ENCODE data around the gene FTO.

FTO gene

GRCh38 chr16:53905028-53905427 is 201.1 kb downstream of the FTO start:
- no peak for FAIRE-seq

- FAIRE-seq = peak; percentile 69
Measured at GRCh38 chr16:53908731-53909130, 204.8 kb downstream of the FTO start.

- FAIRE-seq = no peak
Measured at GRCh38 chr16:53910990-53911389, 207.0 kb downstream of the FTO start.

- no peak for FAIRE-seq
Measured at GRCh38 chr16:53911513-53911912, 207.6 kb downstream of the FTO start.

GRCh38 chr16:53912155-53912554 is 208.2 kb downstream of the FTO start:
- FAIRE-seq = no peak

GRCh38 chr16:53913099-53913870 is 209.3 kb downstream of the FTO start:
- no peak for FAIRE-seq

GRCh38 chr16:53913920-53914319 is 210.0 kb downstream of the FTO start:
- peak; percentile 33 for FAIRE-seq

DNA sequence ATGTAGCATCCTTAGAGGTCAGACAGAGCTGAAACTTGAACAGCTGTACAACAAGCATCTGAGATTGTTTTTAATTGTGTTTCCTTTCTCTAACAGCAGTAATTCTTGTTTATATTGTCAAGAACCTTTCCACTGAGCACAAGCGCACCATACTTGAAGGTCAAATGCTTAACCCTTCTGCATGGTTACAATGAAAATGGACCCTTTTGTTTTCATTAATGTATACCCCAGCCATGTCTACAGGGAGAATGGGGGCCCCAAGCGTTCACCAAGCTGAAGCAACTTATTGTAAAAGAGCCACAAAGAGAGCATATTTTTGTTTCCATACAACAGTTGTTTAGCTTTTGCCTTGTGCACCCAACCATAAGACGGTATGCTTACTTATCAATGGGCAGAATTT is 210.8 kb downstream of the FTO start:
- FAIRE-seq = no peak

GRCh38 chr16:53915452-53916160 is 211.7 kb downstream of the FTO start:
- FAIRE-seq = no peak

DNA sequence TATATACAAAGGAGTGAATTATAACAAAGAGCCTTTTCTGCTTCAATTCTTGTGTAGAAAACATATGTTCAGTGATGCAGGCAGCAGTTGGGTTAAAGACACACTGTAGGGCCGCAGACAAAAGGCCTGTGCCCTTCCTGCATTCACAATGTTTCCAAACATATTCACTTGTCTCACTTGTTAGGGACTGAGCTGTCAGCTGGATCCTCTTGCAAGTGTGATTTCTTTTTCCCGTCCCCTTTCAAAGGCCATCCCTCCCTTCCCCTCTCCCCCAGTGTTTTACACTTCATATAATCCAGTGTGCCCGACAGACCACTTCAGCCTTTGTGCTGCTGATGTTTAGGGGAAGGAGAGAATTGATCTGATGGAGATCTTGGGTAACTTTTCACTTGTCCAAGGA is 217.0 kb downstream of the FTO start:
- FAIRE-seq = no peak

- FAIRE-seq = no peak
Measured at GRCh38 chr16:53922067-53922806, 218.3 kb downstream of the FTO start.

GRCh38 chr16:53922807-53923571 is 219.0 kb downstream of the FTO start:
- no peak for FAIRE-seq

- no peak for FAIRE-seq
Measured at GRCh38 chr16:53924331-53925106, 220.6 kb downstream of the FTO start.

GRCh38 chr16:53925107-53925410 is 221.1 kb downstream of the FTO start:
- no peak for FAIRE-seq

- FAIRE-seq = no peak
Measured at GRCh38 chr16:53925526-53925925, 221.6 kb downstream of the FTO start.

GRCh38 chr16:53926209-53926608 is 222.3 kb downstream of the FTO start:
- no peak for FAIRE-seq

- no peak for FAIRE-seq
Measured at GRCh38 chr16:53932975-53933374, 229.0 kb downstream of the FTO start.

DNA sequence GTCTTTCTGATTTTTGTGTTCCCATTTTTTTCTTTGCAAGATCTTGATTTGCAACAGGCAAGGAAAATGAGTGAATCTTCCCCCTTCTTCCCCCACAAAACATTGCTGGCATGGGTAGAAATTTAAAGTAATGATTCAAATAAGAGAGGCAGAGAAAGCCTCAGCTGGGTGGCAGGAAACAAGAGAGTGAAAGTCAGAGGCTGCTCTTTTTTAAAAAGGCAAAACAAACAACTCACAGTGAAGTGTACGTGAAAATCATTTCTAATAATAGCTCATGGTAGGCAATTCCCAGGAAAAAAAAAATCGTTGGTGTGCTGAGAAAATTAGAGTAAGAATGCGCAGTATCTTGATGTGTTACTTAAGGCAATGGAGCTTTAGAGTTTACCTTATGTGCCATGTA is 229.5 kb downstream of the FTO start:
- FAIRE-seq = no peak

- no peak for FAIRE-seq
Measured at GRCh38 chr16:53936052-53936451, 232.1 kb downstream of the FTO start.

GRCh38 chr16:53936529-53936928 is 232.6 kb downstream of the FTO start:
- no peak for FAIRE-seq

- FAIRE-seq = no peak
Measured at GRCh38 chr16:53937161-53937880, 233.4 kb downstream of the FTO start.

DNA sequence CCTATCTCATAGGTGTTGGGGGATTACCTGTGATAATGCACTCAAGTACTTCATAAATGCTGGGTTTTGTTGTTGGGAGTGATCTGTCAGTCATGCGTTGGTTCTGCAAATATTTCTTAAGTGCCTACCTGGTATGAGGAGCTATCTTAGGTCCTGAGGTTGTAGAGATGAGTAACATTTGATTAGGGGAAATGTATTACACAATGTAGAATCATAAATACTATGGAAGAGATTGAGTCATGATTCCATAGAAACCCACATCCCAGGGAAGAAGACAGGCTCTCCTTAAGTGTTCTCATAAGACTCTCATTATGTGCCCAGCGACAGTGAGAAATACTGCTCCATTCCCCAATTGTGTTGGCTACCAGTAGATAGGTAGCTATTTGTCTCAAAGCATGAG is 240.1 kb downstream of the FTO start:
- no peak for FAIRE-seq
